T-helper 17 cell (primary cell): ENCODE measurements around the gene RAX2. TPM values are rescaled to one million over a fixed set of nuclear protein-coding genes. Genes with fewer than 3 reads are reported as not detected.

Source experiments
- ATAC-seq: fragments of 150-1000 bp; cut with Tn5 transposase; 2 replicates; pipeline ENCODE4 v1.10.0; 2021; ENCODE audit warnings: mild to moderate bottlenecking, moderate library complexity
- DNase-seq, 3 donors: peaks; one replicate each; pipeline versions ENCODE4 v3.0.0 to v3.0.0-alpha.2; 2020 to 2021
- H3K9me3 ChIP-seq: one replicate; pipeline ENCODE4 v1.7.0; 2013; ENCODE audit warnings: low read length, mild to moderate bottlenecking; ENCODE audit not compliant: control insufficient read depth, poor library complexity, severe bottlenecking
- H3K27ac Mint-ChIP-seq: one replicate; pipeline ENCODE4 v1.8.0; 2022; ENCODE audit warnings: mild to moderate bottlenecking, moderate library complexity, mixed read lengths
- H3K27me3 Mint-ChIP-seq: one replicate; pipeline ENCODE4 v1.8.0; 2022; ENCODE audit warnings: mixed read lengths
- H3K36me3 Mint-ChIP-seq: one replicate; pipeline ENCODE4 v1.8.0; 2022; ENCODE audit warnings: low read depth, mixed read lengths
- H3K4me1 Mint-ChIP-seq: one replicate; pipeline ENCODE4 v1.8.0; 2022; ENCODE audit warnings: mild to moderate bottlenecking, mixed read lengths
- H3K4me3 Mint-ChIP-seq: one replicate; pipeline ENCODE4 v1.8.0; 2022; ENCODE audit warnings: mild to moderate bottlenecking, moderate library complexity, mixed read lengths
- total RNA-seq, 4 donors: library from RNA in 2 of 4; stranded (reverse) in 2 of 4; gene quantifications; one replicate each; pipeline ENCODE4 v1.2.3 and lab custom pipeline; 2022 to 2026

RAX2 gene
- total RNA-seq, 2 donors from 2014 or later: not detected

DNA sequence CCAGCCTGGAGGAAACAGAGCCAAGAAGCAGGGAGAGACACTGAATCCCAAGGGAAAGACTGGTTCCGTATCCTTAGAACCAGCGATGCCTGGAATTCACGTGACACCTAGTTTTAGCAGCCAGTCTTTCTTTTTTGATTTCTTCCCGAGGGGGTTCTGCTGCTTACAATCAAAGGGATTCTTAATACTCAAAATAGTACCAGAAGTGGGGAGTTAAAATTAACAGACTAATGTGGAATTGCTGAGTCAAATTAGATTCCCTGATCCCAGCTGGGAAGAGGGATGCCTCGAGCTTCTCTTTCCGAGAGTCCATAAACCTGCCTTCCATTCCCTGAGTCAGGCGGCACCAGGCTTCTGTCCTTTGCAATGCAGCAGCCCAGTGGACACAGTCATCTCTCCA, 18.9 kb upstream of the RAX2 start:
- Mint-ChIP-seq H3K4me3 (no peak overlapping the region), H3K27ac (no peak overlapping the region), H3K36me3 (peaks cover 3% of the 10 kb centered on the region), H3K27me3 (no peaks in the 10 kb centered on the region), H3K4me1 (no peaks in the 10 kb centered on the region)
- ATAC-seq (no peak), DNase-seq (no peak)
- H3K9me3 ChIP-seq: no peaks in the 10 kb centered on the region

DNA sequence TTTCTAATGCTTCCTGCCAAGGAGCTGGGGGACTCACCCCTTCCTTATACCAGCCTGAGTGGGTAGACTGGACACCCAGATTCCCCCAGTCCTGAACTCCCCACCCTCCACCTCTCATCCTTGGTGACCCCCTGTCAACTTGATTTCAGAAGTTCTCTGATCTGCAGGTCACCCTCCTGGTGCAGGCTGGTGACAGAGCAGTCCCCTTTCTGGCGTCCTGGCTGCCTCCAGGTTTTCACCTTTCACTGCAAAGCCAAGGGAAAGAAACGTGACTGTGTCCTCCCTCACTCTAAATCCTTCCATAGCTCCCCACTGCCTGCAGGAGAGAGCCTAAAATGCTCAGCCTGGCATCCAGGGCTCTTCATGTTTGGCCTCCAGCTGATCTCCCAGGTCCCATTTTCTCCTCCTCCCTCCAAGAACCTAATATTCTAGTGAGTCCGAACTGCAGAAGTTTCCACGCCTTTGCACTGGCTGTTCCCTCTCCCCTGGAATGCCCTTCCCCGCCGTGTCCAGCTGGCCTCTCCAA, 18.2 kb upstream of the RAX2 start:
- H3K9me3 ChIP-seq: no peaks in the 10 kb centered on the region
- ATAC-seq (no peak), DNase-seq (no peak)
- Mint-ChIP-seq H3K27ac (no peak overlapping the region), H3K36me3 (peaks cover 3% of the 10 kb centered on the region), H3K4me3 (no peak overlapping the region), H3K4me1 (no peaks in the 10 kb centered on the region), H3K27me3 (no peaks in the 10 kb centered on the region)

DNA sequence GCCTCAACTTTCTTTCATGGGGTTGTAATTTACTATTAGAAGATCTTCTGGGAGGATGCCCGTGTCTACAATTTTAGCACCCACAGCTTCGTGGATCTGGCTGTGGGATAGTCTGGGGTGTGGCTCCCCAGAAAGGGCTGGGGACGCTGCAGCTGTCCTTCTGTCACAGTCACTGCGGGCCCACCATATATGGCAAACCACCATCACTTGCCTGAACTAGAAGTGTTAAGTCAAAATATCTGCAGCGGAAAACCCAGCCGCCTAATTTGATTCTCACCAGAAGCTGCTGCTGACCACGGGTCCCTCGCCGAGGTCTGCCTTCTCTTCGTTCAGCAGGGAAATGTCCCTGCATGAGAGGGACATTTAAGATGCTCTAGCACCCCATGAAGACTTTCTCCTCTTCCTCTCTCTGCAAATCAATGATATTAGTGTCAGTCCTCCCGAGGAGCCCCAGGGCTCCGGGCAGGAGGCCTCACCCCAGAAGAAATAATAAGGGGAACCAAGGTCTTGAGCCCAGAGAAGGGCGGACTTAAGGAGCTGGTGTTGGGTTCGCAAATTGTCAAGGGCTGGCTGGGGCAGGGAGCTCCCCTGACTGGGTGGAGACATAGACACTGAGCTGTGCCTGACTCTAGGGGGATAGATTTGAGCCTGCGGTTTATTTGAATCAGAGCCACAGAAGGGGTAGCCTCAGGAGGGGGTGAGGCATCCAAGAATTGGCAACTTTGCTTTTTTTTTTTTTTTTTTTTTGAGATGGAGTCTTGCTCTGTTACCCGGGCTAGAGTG, 17.2 kb upstream of the RAX2 start:
- H3K36me3 Mint-ChIP-seq: peaks cover 3% of the 10 kb centered on the region
- no peaks in the 10 kb centered on the region for H3K9me3 ChIP-seq
- ATAC-seq (no peak), DNase-seq (no peak)
- H3K27ac Mint-ChIP-seq: no peak overlapping the region
- H3K27me3 Mint-ChIP-seq: no peaks in the 10 kb centered on the region
- H3K4me1 Mint-ChIP-seq: peaks cover 2% of the 10 kb centered on the region
- H3K4me3 Mint-ChIP-seq: no peak overlapping the region

DNA sequence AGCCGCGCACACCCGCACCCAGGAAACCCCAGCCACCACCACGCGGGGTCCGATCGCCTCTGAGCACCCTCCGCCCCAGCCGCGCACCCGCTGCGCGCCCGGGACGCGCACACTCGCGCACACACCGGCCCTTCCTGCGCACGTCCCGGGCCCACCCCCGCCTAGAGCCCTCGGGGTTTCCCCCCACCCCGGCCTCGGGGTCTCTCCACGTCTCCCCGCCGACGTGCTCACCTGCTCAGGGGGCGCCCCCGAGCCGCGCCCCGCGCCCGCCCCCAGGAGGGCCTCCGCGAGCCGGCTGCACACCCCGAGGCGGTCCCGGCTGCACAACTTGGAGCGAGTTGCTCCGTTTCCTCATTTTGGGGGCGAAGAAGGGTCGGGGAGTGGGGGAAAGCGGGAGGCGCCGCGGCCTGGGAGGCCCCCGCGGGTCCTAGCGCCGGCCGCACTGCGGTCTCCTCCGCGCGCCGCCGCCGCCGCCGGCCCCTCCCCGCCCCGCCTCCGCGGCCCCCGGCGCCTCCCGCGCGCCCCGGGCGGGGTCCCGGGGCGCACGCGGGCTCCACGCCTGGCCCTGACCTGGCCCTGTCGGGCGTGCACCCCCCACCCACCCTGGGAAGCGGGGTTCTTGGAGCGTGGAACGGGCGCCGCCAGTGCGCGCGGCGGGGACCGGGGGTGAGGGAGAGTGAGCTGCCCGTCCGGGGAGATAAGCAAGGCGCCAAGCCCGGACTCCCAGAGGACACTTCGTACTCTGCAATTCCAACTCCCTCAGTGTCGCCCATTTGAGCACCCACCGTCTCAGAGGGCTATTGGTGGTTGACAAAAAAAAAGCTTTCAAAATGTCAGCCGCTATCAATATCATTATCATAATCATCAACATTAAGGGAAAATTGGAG, 14.2 kb upstream of the RAX2 start, which contains the start of gene MATK:
Gene MATK, minus strand, starts transcription at position 444 of the 887 bp plus-strand sequence. CDS start 1,246 bp downstream, outside the sequence.
- H3K9me3 ChIP-seq: peaks cover 3% of the 10 kb centered on the region
- ATAC-seq (peak; percentile 41), DNase-seq (no peak)
- Mint-ChIP-seq H3K27me3 (no peaks in the 10 kb centered on the region), H3K27ac (no peak within 1 kb of the TSS), H3K4me3 (peak within 1 kb of the TSS; percentile 83), H3K36me3 (no peaks in the 10 kb centered on the region), H3K4me1 (peaks cover 2% of the 10 kb centered on the region)

DNA sequence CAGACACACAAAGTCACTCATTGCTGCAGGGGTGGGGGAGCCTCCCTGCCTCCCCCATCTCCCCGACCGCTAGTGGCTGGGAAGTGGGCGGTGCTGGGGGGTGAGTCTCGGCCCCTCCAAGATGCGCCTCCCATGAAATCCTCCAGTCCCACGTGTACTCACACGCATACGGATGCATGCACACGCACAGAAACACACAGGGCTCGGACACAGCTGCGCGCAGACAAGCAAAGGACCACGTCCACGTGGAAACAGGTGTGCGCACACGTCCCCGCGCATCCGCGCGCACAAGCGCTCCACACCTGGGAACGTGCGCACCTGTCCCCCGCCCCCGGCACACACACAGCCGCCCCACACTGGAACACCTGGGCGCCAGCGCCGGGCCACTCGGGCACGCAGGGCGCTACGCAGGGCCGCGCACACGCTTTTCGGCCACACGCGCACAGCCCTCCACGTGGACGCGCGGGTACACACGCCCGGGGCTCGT, 13.5 kb upstream of the RAX2 start:
- no peaks in the 10 kb centered on the region for H3K36me3 Mint-ChIP-seq
- H3K27me3 Mint-ChIP-seq: no peaks in the 10 kb centered on the region
- H3K27ac Mint-ChIP-seq: no peak overlapping the region
- ATAC-seq: peak; percentile 39
- H3K4me1 Mint-ChIP-seq: peaks cover 2% of the 10 kb centered on the region
- DNase-seq: no peak
- peak overlapping the region; percentile 83 for H3K4me3 Mint-ChIP-seq
- H3K9me3 ChIP-seq: peaks cover 3% of the 10 kb centered on the region

DNA sequence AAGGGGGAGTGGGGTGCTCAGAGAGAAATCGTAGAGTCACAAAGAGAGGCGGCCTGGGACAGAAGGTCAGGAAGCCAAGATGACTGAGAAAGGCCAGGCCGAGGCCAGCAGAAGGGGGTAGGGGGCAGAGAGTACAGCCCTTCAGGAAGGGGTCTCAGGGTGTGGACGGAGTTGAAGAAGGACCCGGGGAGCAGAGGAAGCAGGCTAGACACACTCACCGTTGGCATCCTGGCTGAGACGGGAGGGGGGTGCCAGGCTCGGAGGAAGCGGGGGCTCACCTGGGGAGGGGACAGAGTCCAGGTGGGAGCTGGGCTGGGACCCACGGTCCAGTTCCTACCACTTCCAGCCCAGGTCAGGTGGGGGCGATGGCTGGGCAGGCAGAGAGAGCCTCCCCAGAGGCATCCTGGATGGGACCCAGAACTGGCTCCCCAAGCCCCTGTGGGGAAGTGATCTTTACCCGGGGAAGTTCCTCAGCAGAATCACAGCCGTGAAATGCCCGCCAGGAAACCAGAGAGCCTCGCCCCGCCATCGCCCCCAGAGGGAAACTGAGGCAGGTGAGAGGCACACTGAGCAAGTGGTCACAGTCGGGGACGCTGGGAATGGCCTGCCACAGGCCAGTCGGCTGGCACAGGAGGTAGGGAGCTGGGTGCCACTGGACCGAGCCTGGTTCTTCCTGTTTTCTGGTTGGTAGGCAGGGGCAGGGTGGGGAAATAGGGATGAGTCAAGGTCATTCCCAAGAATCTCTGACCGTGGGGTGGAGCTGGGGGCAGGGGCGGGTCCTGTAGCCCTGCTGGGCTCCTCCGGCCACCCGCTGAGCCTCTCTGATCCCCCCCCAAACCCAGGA, 12.8 kb upstream of the RAX2 start:
- H3K4me1 Mint-ChIP-seq: peaks cover 2% of the 10 kb centered on the region
- no peak overlapping the region for H3K27ac Mint-ChIP-seq
- no peaks in the 10 kb centered on the region for H3K36me3 Mint-ChIP-seq
- DNase-seq (no peak), ATAC-seq (no peak)
- no peaks in the 10 kb centered on the region for H3K27me3 Mint-ChIP-seq
- peak overlapping the region; percentile 83 for H3K4me3 Mint-ChIP-seq
- peaks cover 3% of the 10 kb centered on the region for H3K9me3 ChIP-seq

DNA sequence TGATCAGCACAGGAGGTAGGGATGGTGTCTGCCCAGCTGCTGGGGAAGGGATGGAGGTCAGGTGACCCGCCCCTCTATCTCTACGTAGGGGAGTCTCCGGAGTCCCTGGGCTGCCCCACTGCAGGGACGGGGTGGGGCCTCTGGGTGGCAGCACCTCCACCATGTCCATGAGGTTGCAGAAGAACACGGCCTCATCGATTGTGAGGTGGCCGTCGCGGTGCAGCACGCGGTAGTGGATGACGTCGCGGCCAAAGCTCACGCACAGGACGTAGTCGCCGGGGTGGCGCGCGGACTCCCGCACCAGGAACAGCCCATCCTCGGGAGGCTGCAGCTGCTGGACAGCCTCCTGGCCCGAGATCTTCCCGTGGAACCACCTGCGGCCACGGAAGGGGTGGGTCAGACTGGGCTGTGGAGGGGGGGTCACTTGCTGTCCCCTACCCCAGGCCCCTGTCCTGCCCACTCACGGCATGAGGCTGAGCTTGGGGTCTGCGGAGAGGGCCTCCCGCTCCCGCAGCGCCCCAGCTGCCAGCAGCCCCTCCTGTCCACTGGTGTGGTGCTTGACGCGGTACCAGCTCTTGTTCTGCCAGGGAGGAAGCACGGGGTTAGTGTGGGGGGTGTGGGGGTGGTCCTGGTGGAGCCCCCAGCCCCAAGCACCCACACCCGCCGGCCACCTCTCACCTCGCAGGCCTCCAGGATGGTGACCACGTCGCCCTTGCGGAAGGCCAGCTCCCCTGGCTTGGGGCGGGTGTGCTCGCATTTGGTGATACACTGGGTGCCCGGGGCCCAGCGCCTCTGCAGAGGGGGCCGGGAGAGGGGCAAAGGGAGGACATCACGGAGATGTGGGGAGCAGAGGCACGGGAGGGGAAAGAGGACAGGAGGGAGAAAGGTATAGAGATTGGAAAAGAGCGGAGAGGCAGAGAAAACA, 11.9 kb upstream of the RAX2 start:
- peak; percentile 56 for ATAC-seq
- Mint-ChIP-seq H3K27me3 (no peaks in the 10 kb centered on the region), H3K4me1 (peaks cover 2% of the 10 kb centered on the region), H3K27ac (no peak overlapping the region), H3K36me3 (no peaks in the 10 kb centered on the region), H3K4me3 (peak overlapping the region; percentile 83)
- DNase-seq: no peak
- peaks cover 3% of the 10 kb centered on the region for H3K9me3 ChIP-seq

DNA sequence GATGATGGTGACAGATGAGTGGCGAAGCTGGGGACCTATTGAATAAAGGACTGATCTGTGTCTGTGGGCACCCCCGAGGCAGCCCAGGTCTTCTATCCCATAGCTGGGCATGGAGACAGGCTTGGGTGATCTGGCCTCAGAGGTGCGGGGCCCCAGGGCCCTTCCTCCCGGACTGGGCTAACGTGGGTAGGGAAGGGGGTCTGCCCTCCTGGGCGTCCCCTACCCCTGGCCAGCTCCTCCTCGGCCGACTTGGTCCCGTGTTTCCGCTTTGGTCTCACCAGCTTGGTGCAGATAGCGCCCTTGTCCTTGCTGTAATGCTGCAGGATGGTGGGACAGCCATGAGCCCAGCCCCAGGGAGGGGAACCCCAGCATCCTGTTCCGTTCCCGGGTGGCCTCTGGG, 10.9 kb upstream of the RAX2 start:
- Mint-ChIP-seq H3K4me3 (no peak overlapping the region), H3K4me1 (peaks cover 2% of the 10 kb centered on the region), H3K27ac (no peak overlapping the region), H3K27me3 (no peaks in the 10 kb centered on the region), H3K36me3 (no peaks in the 10 kb centered on the region)
- peaks cover 3% of the 10 kb centered on the region for H3K9me3 ChIP-seq
- ATAC-seq (no peak), DNase-seq (no peak)

DNA sequence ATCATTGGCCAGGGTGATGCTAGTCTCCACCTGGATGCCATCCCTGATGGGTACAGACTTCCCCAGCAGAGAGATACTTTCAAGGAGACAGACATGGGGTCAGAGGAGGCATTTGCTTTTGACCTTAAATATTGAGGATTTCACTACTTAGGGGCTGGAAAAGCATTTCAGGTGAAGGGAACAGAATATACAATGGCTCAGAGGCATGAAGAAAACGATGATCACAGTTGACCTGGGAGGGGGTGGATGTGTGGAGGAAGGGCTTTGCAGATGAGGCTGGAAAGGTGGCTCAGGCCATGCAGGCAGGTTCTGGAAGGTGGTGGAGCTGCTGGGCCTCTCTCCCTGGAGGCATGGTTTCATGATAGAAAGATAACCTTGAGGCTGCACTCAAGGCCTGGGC, 10.3 kb upstream of the RAX2 start:
- ATAC-seq: no peak
- peaks cover 2% of the 10 kb centered on the region for H3K4me1 Mint-ChIP-seq

DNA sequence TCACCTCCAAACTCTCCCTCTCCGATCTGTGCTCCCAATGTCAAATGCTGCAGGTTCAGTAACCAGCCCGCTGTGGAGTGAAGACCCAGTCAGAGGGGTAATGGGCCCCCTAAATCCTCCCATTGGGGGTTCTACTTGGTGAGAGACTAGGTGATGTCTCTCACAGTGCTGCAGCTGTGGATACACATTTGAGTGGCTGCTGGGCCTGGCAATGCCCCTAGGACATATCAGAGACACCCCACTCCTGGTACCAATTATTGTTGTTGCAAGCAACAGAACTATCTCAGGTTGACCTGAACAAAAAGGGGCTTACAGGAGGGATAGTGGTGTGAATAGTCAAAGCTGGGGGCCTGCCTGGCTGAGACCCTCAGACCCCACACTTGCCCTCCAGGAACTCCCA, 9.6 kb upstream of the RAX2 start:
- H3K4me3 Mint-ChIP-seq: no peak overlapping the region
- peaks cover 3% of the 10 kb centered on the region for H3K9me3 ChIP-seq
- H3K27ac Mint-ChIP-seq: no peak overlapping the region
- no peak for ATAC-seq
- peaks cover 2% of the 10 kb centered on the region for H3K4me1 Mint-ChIP-seq
- no peaks in the 10 kb centered on the region for H3K36me3 Mint-ChIP-seq
- H3K27me3 Mint-ChIP-seq: no peaks in the 10 kb centered on the region
- DNase-seq: no peak

More for the DNA sequence above, 10.3 kb upstream of the RAX2 start:
- peaks cover 3% of the 10 kb centered on the region for H3K9me3 ChIP-seq
- Mint-ChIP-seq H3K4me3 (no peak overlapping the region), H3K27ac (no peak overlapping the region), H3K36me3 (no peaks in the 10 kb centered on the region), H3K27me3 (no peaks in the 10 kb centered on the region)
- no peak for DNase-seq

DNA sequence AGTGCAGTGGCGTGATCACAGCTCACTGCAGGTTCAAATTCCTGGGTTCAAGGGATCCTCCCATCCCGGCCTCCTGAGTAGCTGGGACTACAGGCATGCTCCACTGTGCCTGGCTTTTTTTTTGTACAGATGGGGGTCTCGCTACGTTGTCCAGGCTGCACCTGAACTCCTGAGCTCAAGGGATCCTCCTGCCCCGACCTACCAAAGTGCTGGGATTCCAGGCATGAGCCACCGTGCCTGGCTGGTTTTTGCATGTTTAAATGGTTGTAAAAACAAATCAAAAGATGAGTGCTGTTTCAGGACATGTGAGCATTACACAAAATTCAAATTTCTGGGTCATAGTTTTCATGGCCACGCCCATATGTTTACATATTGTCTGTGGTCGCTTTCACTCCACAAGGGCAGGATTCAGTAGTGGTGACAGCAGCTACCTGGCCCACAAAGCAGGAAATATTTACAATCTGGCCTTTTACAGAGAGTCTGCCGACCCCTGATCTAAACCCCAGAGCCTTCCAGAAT, 8.8 kb upstream of the RAX2 start:
- Mint-ChIP-seq H3K27ac (no peak overlapping the region), H3K36me3 (no peaks in the 10 kb centered on the region), H3K4me3 (no peak overlapping the region), H3K27me3 (no peaks in the 10 kb centered on the region), H3K4me1 (peaks cover 2% of the 10 kb centered on the region)
- ATAC-seq (peak; percentile 31), DNase-seq (no peak)
- H3K9me3 ChIP-seq: peaks cover 3% of the 10 kb centered on the region
